ENCODE measurements around the gene CAPS2.

GRCh38 chr12:75270157-75270556, 60.0 kb downstream of the CAPS2 start:
- TF ChIP-seq POLR2AphosphoS5 (IDR thresholded peaks at IDR 0.05): no peak
- no peak for TF ChIP-seq CTCF (IDR thresholded peaks at IDR 0.05)

Measured in suprapubic skin (tissue), 3 donors.